HG03565 (cell line): ENCODE results near the gene EEFSEC.

ENCODE experiments used
- ATAC-seq: cut with Tn5 transposase; IDR thresholded peaks from one replicate; pipeline ENCODE4 v1.9.1; 2021; ENCODE audit warnings: mild to moderate bottlenecking, moderate library complexity; ENCODE audit not compliant: unreplicated experiment

The EEFSEC gene

GRCh38 chr3:128432971-128433836 is 279.9 kb downstream of the EEFSEC start:
- ATAC-seq: no peak

- ATAC-seq: no peak
Measured at GRCh38 chr3:128433837-128434165, 280.5 kb downstream of the EEFSEC start.

- ATAC-seq: no peak
Measured at GRCh38 chr3:128434524-128434923, 281.2 kb downstream of the EEFSEC start.

- ATAC-seq: no peak
Measured at GRCh38 chr3:128435058-128435457, 281.8 kb downstream of the EEFSEC start.

- ATAC-seq: no peak
Measured at GRCh38 chr3:128435561-128435960, 282.3 kb downstream of the EEFSEC start.

GRCh38 chr3:128436214-128436613 is 282.9 kb downstream of the EEFSEC start:
- no peak for ATAC-seq

GRCh38 chr3:128438488-128439072 is 285.3 kb downstream of the EEFSEC start:
- ATAC-seq: no peak

- no peak for ATAC-seq
Measured at GRCh38 chr3:128439226-128439625, 285.9 kb downstream of the EEFSEC start.

GRCh38 chr3:128442070-128442469 is 288.8 kb downstream of the EEFSEC start:
- ATAC-seq: no peak

GRCh38 chr3:128442949-128443348 is 289.7 kb downstream of the EEFSEC start:
- ATAC-seq: no peak

GRCh38 chr3:128443771-128444170 is 290.5 kb downstream of the EEFSEC start:
- no peak for ATAC-seq

- no peak for ATAC-seq
Measured at GRCh38 chr3:128445357-128445756, 292.1 kb downstream of the EEFSEC start.

GRCh38 chr3:128446821-128447220 is 293.5 kb downstream of the EEFSEC start:
- no peak for ATAC-seq

GRCh38 chr3:128447561-128448013 is 294.3 kb downstream of the EEFSEC start:
- no peak for ATAC-seq

- no peak for ATAC-seq
Measured at GRCh38 chr3:128448491-128448890, 295.2 kb downstream of the EEFSEC start.

- no peak for ATAC-seq
Measured at GRCh38 chr3:128449111-128449638, 295.9 kb downstream of the EEFSEC start.

- ATAC-seq: no peak
Measured at GRCh38 chr3:128452120-128452519, 298.8 kb downstream of the EEFSEC start.

- ATAC-seq: no peak
Measured at GRCh38 chr3:128452678-128453275, 299.5 kb downstream of the EEFSEC start.

- ATAC-seq: no peak
Measured at GRCh38 chr3:128453501-128454309, 300.4 kb downstream of the EEFSEC start.

GRCh38 chr3:128454310-128454618 is 301.0 kb downstream of the EEFSEC start:
- no peak for ATAC-seq

GRCh38 chr3:128455116-128455515 is 301.8 kb downstream of the EEFSEC start:
- ATAC-seq: no peak
